ENCODE results near the gene C3orf70.
A peak's percentile ranks its signal among the peaks of the same experiment; 100 is the strongest.

Gene C3orf70, protein sequence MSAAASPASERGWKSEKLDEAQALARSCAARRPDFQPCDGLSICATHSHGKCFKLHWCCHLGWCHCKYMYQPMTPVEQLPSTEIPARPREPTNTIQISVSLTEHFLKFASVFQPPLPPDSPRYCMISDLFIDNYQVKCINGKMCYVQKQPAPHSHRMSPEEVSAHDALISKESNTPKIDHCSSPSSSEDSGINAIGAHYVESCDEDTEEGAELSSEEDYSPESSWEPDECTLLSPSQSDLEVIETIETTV
- 0 to 0.12 (median 0) reads per million in 4 donors for total RNA-seq

GRCh38 chr3:185152410-185153170, at the start of gene C3orf70:
TSS of gene C3orf70 (minus strand) at chr3:185153060. CDS start at chr3:185152823, 237 bp downstream.
- DNase-seq: peak in 1 of 5 donors; percentile 23

- no peak for DNase-seq
These were observed 47.8 kb upstream of the C3orf70 start for GRCh38 chr3:185200639-185201038.

- no peak for DNase-seq
These were observed 46.8 kb upstream of the C3orf70 start for GRCh38 chr3:185199671-185200070.

- DNase-seq: no peak
These were observed 46.3 kb upstream of the C3orf70 start for GRCh38 chr3:185199206-185199605.

- DNase-seq: no peak
These were observed 44.2 kb upstream of the C3orf70 start for GRCh38 chr3:185197068-185197467.

- DNase-seq: no peak
These were observed 42.8 kb upstream of the C3orf70 start for GRCh38 chr3:185195652-185196051.

DNA sequence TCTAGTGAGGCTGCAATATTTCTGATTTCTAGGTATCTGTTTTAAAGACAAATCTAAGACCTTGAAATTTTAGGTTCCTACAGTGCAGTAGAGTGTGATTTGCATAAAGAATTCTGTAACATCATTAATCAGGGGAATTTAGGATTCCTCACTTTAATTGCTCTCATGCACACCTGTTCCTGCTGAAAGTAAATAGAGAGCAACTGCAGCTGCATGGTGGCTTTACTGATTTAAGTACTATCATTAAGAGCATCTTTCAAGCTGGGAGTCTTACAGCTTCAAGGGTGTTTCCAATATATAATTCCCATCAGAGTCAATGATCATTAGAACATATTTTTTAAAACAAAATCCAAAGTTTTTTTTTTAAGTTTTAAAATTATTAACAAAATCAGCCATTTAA, 36.0 kb upstream of the C3orf70 start:
- DNase-seq: no peak

DNA sequence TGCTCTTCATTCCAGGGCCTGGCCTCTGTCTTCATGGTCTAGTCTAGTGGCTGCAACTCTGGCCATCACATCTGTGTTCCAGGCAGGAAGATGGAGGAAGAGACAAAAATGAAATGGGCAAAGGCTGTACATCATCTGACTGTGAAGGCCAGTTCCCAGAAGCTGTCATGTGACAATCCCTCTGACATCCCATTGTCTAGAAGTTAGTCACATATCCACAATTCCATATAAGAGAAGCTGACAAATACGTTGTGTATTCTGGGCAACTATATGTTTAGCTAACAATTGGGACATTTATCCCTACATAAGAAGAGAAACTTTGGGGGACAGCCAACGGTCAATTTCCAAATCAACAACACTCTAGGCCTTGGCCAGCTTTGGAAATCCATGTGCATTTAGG, 34.5 kb upstream of the C3orf70 start:
- DNase-seq: no peak

DNA sequence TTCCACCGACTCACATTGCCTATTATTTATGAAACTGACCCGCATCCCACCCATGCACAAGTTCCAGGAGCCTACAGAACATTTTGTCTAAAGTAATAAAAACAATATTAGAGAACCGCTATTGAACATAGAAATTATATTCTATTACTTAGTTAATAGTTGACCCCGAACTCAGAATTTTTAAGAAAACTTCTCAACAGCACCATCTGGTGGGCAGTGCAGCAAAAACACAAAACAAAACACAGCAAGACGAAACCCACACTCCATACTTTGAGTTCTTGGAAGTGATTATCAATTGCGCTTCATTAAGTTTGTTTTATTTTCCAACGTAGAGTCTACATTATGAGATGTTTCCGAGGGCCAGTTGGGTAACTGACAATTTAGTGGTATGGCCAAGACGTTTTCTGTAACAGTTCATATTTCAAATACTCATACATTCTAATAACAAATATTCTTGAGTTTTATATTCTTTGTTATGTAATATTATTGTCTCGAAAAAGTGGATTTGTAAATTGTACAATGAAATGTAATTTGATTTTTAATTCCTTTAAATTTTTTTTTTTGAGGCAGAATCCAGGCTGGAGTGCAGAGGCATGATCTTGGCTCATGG, 24.0 kb upstream of the C3orf70 start:
- DNase-seq: no peak

DNA sequence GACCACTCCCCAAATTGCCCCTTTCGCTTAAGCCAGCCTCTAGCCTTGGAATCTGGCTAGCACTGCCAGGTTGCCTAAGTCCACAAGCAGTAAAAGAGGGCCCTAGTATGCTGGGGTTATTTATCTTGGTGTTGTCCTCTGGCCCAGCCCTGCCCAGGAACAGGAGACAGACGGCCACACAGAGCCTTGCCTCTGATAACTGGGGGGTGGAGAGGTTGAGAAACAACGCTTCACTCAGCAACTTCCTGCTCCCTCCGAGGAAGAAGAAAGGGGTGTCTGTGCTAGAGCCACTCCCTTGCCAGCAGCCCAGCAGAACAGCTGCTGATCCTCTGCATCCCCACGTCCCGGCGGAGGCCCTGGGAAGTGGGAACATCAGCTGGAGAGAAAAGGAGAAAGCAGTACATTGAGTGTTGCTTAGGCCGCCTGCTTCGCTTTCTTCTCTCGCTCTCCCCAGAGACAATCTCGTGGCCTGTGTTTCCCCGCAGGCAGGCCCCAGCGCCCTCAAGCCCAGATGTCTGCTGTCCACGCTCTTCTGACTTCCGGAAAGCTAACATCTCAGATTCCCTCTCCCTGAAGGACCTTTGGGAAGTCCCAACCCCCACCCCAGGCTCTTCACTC, 22.6 kb upstream of the C3orf70 start:
- DNase-seq: no peak

DNA sequence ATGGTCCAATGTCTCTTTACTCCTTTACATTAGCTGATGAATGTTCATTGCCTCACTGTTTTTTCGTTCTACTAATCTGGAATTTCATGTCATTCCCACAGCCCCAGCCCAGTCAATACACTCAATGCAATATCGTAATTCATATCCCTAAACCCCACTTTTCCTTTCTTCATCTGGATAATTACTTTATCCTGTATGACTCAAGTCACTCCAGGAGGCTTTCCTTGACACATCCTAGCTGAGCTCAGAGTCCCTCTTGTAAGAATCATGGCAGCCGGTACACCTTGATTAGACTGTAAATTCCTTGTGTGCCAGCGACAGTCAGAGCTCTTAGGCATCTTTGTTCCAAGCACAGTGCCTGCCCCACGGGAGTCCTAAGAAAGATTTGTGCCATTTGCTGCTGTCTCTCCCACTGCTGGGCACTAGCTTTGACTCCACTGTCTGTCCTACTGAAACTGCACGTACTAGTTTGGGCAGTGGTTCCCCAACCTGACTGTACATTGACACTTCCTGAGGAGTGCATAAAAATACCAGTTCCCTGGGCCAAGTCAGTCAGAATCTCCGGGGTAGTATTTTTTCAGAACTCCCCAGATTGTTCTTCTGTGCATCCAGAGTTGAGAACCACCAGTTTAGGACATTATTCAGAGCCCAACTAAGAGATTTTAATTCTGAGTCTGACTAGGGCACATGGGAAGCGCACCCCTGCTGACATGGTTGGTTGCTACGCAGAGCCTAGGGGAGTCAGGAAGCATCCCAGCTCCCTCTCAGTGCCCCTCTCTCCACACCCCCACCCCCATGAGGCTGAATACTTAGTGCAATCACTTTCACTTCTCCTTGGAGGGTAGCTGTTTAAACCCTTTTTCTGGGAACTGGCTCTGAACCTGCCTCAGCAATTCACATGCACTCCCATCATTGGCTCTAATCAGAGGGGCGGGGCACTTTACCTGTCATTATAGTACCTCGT, 19.5 kb upstream of the C3orf70 start:
- DNase-seq: no peak

- no peak for DNase-seq
These were observed 11.8 kb upstream of the C3orf70 start for GRCh38 chr3:185164428-185165217.

GRCh38 chr3:185162634-185163033, 9.8 kb upstream of the C3orf70 start:
- no peak for DNase-seq

DNA sequence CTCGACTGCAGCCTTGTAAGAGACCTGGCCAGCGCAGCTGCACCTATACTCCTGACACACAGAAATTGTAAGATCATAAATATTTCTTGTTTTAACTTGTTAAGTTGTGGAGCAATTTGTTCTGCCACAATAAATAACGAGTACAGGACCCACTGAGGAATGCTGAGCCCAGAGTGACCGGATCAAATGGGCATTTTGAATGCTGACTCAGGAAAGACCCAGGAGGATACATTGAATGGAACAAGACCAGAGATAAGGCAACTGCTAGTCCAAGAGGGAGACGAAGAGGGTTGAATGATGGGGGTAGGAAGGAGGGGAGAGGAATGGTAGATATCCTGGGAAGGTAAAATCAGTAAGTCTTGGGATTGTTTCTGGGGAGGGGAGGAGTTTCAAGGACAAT, 8.9 kb upstream of the C3orf70 start:
- DNase-seq: no peak

GRCh38 chr3:185157347-185157746, 4.5 kb upstream of the C3orf70 start:
- DNase-seq: no peak

GRCh38 chr3:185155678-185156077, 2.8 kb upstream of the C3orf70 start:
- no peak for DNase-seq

DNA sequence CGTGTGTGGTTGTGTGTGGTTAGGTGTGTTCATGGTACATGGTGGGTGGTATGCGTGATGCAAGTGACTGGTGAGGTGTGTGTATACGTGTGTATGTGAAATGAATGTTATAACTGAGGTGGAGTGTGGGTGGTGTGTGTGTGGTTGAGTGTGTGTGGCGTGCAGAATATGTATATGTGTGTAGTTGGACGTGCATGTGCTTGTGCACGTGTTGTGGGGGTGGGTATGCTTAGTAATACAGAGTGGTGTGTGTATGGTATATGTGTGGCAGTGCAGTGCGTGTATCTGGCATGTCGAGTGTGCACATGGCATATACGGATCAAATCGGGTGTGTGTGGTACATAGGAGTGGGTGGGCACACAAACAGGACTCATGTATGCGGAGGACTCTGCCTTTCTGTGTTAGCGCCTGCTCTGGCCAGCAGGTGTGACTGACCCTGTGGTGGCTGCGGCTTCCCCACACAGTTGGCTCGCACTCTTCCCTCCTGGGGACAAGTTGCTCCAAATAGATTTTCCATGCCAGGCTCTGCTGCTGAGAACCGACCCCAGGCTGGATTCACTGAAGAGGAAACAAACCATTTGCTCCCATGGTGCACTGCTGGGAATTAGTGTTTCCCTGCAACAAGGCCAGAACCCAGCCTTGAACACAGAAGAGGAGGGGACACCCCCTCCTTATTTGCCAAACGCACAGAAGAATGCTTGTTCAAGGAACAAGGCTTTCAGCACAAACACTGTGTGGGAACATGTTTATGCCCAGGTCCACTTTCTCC, 1.2 kb upstream of the C3orf70 start:
- DNase-seq: no peak

- DNase-seq: no peak
These were observed 411 bp upstream of the C3orf70 start for GRCh38 chr3:185153171-185153771.

- no peak for DNase-seq
These were observed 873 bp downstream of the C3orf70 start for GRCh38 chr3:185151964-185152409.
